Testis (tissue), 3 donors: Measurements from ENCODE around the gene TNFRSF6B. TPM values are rescaled to one million over a fixed set of nuclear protein-coding genes. Genes with fewer than 3 reads are reported as not detected.

Experiments
- DNase-seq: peaks from one replicate; pipeline ENCODE4 v3.0.0-alpha.2; 2019
- H3K27ac ChIP-seq, 2 donors: fragments of 200-600 bp; sonication (generic); one replicate each; pipeline ENCODE4 v1.5.1; 2019
- H3K27me3 ChIP-seq: fragments of 200-600 bp; sonication (generic); one replicate; pipeline ENCODE4 v1.5.1; 2019
- H3K36me3 ChIP-seq: fragments of 200-600 bp; sonication (generic); one replicate; pipeline ENCODE4 v1.5.1; 2017; ENCODE audit warnings: low read depth; ENCODE audit errors: missing control alignments
- H3K4me1 ChIP-seq: fragments of 200-600 bp; sonication (generic); one replicate; pipeline ENCODE4 v1.5.1; 2019
- H3K4me3 ChIP-seq, 2 donors: fragments of 200-600 bp; sonication (generic); one replicate each; pipeline ENCODE4 v1.5.1; 2017 to 2019
- H3K9me3 ChIP-seq: fragments of 200-600 bp; sonication (generic); one replicate; pipeline ENCODE4 v1.5.1; 2017
- POLR2A ChIP-seq: fragments of 450-650 bp; IDR thresholded peaks from one replicate; pipeline ENCODE4 v1.6.1; 2017; ENCODE audit warnings: antibody characterized with exemption, mild to moderate bottlenecking, moderate library complexity
- WGBS, 2 donors: methylation state at CpG; one replicate each; pipeline ENCODE4 v1.1.5; 2018; 5-methylcytosine and 5-hydroxymethylcytosine counted together
- intact Hi-C: fragments of 100-400 bp; cut with DNase I; formaldehyde crosslinking; loops from one replicate; pipeline ENCODE4 v1.15.1; 2023; ENCODE audit warnings: low total_unique reads
- polyA plus RNA-seq: library from polyadenylated mRNA; stranded (reverse); fragments of 350-450 nt; fragmentation: Illumina TruSeq; extraction: RNeasy Lipid Tissue Mini Kit (QIAGEN cat#74804); gene quantifications from one replicate; pipeline ENCODE4 v1.2.3, GENCODE V29; 2014; ENCODE audit warnings: low read depth, low replicate concordance; ENCODE audit not compliant: insufficient read depth
- total RNA-seq, 2 donors: library from RNA; depleted of rRNA; stranded (reverse); fragments of >200 nt; gene quantifications; one replicate each; pipeline ENCODE4 v1.2.3, GENCODE V29; 2016
- TF ChIP-seq, protein P1 (sequence below), 3 experiments: fragments of 450-650 bp in 2 of 3; fragments of 200-600 bp in 1 of 3; sonication (generic) in 1 of 3; IDR thresholded peaks; one replicate each; pipeline ENCODE4 v1.5.1; 2016 to 2019; ENCODE audit warnings: antibody characterized with exemption in 3 of 3, mild to moderate bottlenecking in 2 of 3, moderate library complexity in 1 of 3

TNFRSF6B gene
- total and polyA plus RNA-seq, 3 donors from 2014 or later, result 3.0 to 30.5 (median 26.2) TPM

DNA sequence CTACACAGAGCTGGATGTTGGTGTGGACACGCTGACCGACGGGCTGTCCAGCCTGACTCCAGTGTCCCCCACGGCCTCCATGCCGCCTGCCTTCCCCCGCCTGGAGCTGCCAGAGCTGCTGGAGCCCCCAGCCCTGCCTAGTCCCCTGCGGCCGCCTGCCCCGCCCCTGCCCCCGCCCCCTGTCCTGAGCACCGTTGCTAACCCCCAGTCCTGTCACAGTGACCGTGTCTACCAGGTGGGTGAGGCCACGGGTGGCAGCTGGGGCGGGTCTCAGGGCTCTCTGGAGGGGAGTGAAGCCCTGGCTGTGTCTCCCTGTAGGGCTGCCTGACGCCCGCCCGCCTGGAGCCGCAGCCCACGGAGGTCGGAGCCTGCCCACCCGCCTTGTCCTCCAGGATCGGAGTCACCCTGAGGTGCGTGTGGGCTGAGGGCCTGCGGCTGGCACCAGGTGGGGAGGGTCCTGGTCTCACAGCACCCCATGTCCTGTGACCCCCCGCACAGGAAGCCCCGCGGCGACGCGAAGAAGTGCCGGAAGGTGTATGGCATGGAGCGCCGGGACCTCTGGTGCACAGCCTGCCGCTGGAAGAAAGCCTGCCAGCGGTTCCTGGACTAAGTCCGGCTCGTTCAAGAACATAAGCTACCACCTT, 46.1 kb downstream of the TNFRSF6B start:
- DNase-seq, result no peak
- intact Hi-C loops, result no loop called here
- Histone ChIP-seq H3K36me3 (no peaks in the 10 kb centered on the region), H3K9me3 (no peaks in the 10 kb centered on the region), H3K4me3 (no peak overlapping the region), H3K27ac (peak overlapping the region in 1 of 2 donors; percentile 96), H3K4me1 (peaks cover 32% of the 10 kb centered on the region), H3K27me3 (no peaks in the 10 kb centered on the region)
- 64 to 67% methylated on average over 24 to 37 of the region's 37 CpGs for WGBS, 2 donors
- TF ChIP-seq POLR2A, result no peak
- TF ChIP-seq, protein P1, sequence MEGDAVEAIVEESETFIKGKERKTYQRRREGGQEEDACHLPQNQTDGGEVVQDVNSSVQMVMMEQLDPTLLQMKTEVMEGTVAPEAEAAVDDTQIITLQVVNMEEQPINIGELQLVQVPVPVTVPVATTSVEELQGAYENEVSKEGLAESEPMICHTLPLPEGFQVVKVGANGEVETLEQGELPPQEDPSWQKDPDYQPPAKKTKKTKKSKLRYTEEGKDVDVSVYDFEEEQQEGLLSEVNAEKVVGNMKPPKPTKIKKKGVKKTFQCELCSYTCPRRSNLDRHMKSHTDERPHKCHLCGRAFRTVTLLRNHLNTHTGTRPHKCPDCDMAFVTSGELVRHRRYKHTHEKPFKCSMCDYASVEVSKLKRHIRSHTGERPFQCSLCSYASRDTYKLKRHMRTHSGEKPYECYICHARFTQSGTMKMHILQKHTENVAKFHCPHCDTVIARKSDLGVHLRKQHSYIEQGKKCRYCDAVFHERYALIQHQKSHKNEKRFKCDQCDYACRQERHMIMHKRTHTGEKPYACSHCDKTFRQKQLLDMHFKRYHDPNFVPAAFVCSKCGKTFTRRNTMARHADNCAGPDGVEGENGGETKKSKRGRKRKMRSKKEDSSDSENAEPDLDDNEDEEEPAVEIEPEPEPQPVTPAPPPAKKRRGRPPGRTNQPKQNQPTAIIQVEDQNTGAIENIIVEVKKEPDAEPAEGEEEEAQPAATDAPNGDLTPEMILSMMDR (IDR thresholded peaks at IDR 0.05), result no peak

DNA sequence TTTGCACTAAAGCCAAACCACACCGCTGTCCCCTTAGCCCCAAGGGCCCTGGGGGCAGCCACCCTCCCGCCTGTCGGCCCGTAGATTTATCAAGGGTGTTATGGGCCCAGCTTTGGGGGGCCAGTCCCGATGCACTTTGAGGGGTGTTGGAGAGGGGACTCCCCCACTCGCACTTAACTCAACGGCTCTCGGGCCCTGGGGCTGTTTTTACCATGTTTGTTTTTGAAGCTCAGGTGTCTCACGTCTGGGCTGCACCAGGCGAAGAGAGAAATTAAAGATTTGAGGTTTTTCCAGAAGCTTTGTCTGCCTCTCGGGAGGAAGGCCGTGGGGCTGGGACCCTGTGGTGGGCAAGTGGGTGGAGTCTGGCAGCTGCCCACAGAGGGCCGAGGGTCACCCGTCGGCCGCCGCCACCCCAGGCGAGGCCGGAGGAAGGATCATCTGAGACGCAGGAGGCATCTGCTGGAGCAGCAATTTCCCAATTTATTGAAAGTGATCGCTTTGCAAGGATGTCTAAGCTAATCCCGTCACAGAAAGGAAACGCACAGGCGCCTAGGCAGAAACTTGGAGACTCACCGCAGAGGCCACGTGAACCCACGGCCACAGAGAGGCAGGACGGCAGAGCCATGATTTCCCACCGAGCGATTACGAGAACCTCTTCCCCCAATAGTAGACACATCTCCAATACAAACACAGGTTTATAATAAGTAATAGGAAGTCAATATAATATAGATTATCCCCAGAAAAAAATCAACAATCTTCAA, 46.9 kb downstream of the TNFRSF6B start:
- no peak overlapping the region for H3K4me3 ChIP-seq
- H3K27me3 ChIP-seq, result no peaks in the 10 kb centered on the region
- WGBS, 2 donors, result 80 to 81% methylated on average over 29 to 31 of the region's 31 CpGs
- no peaks in the 10 kb centered on the region for H3K36me3 ChIP-seq
- peak overlapping the region in 1 of 2 donors; percentile 64 for H3K27ac ChIP-seq
- H3K9me3 ChIP-seq, result no peaks in the 10 kb centered on the region
- TF ChIP-seq, protein P1 (IDR thresholded peaks at IDR 0.05), result no peak
- no peak for TF ChIP-seq POLR2A
- intact Hi-C loops, result no loop called here
- peaks cover 38% of the 10 kb centered on the region for H3K4me1 ChIP-seq
- no peak for DNase-seq

DNA sequence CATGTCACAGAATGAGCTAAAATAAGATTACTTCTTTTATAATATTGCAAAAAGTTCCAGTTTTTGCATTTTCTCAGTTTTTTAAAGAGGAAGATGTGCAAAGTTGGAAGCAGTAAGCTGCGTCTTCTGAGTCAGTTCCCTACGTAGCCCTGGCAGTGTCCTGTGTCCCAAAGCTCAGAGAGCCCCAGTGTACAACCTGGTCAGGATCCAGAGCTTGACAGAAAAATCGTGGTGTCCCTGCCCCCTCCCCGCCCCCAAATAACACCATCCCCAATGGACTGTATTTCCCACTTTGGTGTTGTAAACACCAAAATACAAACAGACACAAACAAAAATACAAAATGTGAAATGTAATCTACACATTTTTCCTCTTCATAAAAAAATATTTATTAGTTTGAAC, 47.7 kb downstream of the TNFRSF6B start:
- Histone ChIP-seq H3K4me3 (no peak overlapping the region), H3K27me3 (no peaks in the 10 kb centered on the region), H3K9me3 (no peaks in the 10 kb centered on the region), H3K4me1 (peaks cover 30% of the 10 kb centered on the region), H3K36me3 (no peaks in the 10 kb centered on the region), H3K27ac (no peak overlapping the region)
- no peak for TF ChIP-seq POLR2A
- DNase-seq, result no peak
- intact Hi-C loops, result no loop called here
- WGBS, 2 donors, result 69 to 80% methylated on average over 4 of the region's 4 CpGs

DNA sequence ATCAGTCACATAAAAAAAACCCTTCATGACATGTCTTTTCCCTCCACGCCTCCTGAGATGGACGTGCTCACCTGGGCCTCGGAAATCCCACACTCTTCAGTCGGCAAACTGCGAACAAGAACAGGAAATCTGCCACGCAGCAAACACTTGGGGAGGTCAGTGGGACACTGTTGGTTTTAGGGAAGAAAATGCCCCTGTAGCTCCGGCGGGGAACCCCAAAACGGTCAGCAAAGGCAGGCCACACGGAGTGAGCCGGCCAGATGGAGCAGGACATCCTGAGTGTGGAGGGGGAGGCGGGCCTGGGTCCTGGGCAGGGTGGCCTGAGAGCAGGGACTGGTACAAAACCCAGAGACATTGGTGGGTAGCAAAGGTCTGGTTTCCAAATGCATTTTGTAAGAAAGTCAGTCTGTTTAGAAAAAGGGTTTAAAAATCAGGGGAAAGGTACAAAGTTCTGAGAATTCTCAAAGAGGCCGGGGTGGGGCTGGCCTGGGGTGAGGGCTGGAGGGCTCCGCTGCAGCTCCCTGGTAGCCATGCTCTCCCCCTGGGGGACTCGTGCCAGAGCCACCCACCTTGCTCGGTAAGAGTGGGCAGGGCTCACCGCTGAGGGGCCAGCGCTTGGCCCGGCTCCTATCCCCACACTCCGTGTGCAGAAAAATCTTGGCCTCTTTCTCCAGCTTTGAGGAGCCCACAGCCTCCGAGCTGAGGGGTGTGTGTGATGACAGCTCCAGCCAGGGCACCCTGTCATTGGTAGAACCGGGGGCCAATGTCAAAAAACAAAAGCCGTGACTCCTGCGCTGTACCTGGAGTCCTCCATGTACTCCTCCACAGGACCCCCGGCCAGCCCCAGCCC, 48.3 kb downstream of the TNFRSF6B start:
- Histone ChIP-seq H3K36me3 (no peaks in the 10 kb centered on the region), H3K4me1 (peaks cover 29% of the 10 kb centered on the region), H3K9me3 (no peaks in the 10 kb centered on the region), H3K27me3 (no peaks in the 10 kb centered on the region), H3K27ac (peak overlapping the region in 1 of 2 donors; percentile 15), H3K4me3 (no peak overlapping the region)
- DNase-seq, result no peak
- TF ChIP-seq POLR2A, result no peak
- TF ChIP-seq, protein P1 (IDR thresholded peaks at IDR 0.05), result no peak
- 81 to 84% methylated on average over 24 to 25 of the region's 25 CpGs for WGBS, 2 donors
- intact Hi-C loops, result no loop called here

DNA sequence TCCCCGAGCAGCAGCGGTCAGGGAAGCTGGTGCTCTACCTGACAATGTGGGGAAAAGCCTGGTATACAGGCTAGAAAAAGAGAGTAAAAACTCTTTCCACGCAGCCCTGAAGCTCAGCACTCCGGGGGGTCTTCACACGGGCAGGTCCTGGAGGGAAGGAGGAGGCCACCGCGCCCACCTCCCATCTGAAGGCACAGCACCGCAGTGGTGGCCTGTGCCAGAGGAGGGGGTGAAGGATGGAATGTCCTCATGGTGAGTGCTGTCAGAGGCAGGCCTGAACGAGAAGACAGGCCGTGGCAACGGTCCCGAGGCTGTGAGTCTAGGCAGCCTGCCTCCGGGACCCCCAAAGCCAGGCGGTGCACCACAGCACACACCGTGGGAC, 49.0 kb downstream of the TNFRSF6B start:
- Histone ChIP-seq H3K27me3 (no peaks in the 10 kb centered on the region), H3K9me3 (no peaks in the 10 kb centered on the region), H3K4me1 (peaks cover 29% of the 10 kb centered on the region), H3K27ac (peak overlapping the region in 1 of 2 donors; percentile 15), H3K36me3 (no peaks in the 10 kb centered on the region), H3K4me3 (no peak overlapping the region)
- WGBS, 2 donors, result 77 to 79% methylated on average over 13 to 15 of the region's 15 CpGs
- DNase-seq, result no peak
- intact Hi-C loops, result no loop called here
- TF ChIP-seq, protein P1 (IDR thresholded peaks at IDR 0.05), result no peak
- TF ChIP-seq POLR2A, result no peak
